SK-N-SH (cell line): ENCODE results near the gene YKT6.

Experiments used
- CTCF ChIP-seq: fragments of 200-600 bp; sonication (generic); IDR thresholded peaks from 2 replicates; pipeline ENCODE4 v1.6.1; 2017; ENCODE audit warnings: antibody characterized with exemption, mild to moderate bottlenecking, moderate library complexity
- FOXM1 ChIP-seq: IDR thresholded peaks from 2 replicates; pipeline ENCODE4 v1.4.0; 2012; ENCODE audit warnings: low read depth, mild to moderate bottlenecking
- IRF3 ChIP-seq: fragments of 150-350 bp; IDR thresholded peaks from 2 replicates; pipeline ENCODE4 v1.6.1; 2016; ENCODE audit warnings: mild to moderate bottlenecking, low read depth, low read length
- NFIC ChIP-seq: IDR thresholded peaks from 2 replicates; pipeline ENCODE4 v1.4.0; 2012; ENCODE audit warnings: borderline replicate concordance
- POLR2AphosphoS5 ChIP-seq: IDR thresholded peaks from 2 replicates; pipeline ENCODE4 v1.6.1; 2012; ENCODE audit warnings: low read depth, low read length
- USF1 ChIP-seq: IDR thresholded peaks from 2 replicates; pipeline ENCODE4 v1.4.0; 2012; ENCODE audit warnings: low read depth, borderline replicate concordance

- TF ChIP-seq NFIC (no peak), IRF3 (no peak), CTCF (no peak), USF1 (no peak), POLR2AphosphoS5 (no peak), FOXM1 (no peak)
Observed at GRCh38 chr7:44257213-44257612, 56.4 kb downstream of the YKT6 start.
